PC-9 (cell line): ENCODE results near the gene MAGI3. TPM values are rescaled to one million over a fixed set of nuclear protein-coding genes. Genes with fewer than 3 reads are reported as not detected.

Experiments
- BruUV-seq: library from RNA; stranded (reverse); fragments of 400-500 nt; replicated peaks from 2 replicates; lab custom pipeline; 2021; lab: Mats Ljungman, UMichigan
- CTCF ChIA-PET: fragments of 300-600 bp; sonication (Branson Sonifier 250); formaldehyde crosslinking; loops from one replicate; lab custom pipeline; 2022; ENCODE audit warnings: antibody characterized with exemption; lab: Charles Lee
- POLR2A ChIA-PET: fragments of 300-600 bp; sonication (Branson Sonifier 250); formaldehyde crosslinking; loops from one replicate; lab custom pipeline; 2022; ENCODE audit warnings: antibody characterized with exemption; ENCODE audit not compliant: unreplicated experiment; lab: Charles Lee
- DNase-seq, 2 experiments: peaks; one replicate each; pipeline versions ENCODE4 v3.0.0 to v3.0.0-alpha.2; 2015 to 2022; ENCODE audit warnings: mixed read lengths in 1 of 2
- H2AFZ ChIP-seq: fragments of 200-600 bp; sonication (generic); 2 replicates; pipeline ENCODE4 v1.8.1; 2017; ENCODE audit warnings: antibody characterized with exemption
- H3F3A ChIP-seq: fragments of 200-600 bp; sonication (generic); 2 replicates; pipeline ENCODE4 v1.8.1; 2017; ENCODE audit warnings: antibody characterized with exemption, mild to moderate bottlenecking, low read depth; ENCODE audit not compliant: insufficient read depth
- H3K27ac ChIP-seq: fragments of 200-600 bp; sonication (generic); 2 replicates; pipeline ENCODE4 v1.6.1; 2016; ENCODE audit warnings: mixed run types
- H3K27me3 ChIP-seq: fragments of 200-600 bp; sonication (generic); 2 replicates; pipeline ENCODE4 v1.6.1; 2016; ENCODE audit warnings: low read depth, mixed run types; ENCODE audit not compliant: insufficient read depth
- H3K36me3 ChIP-seq: fragments of 200-600 bp; sonication (generic); 2 replicates; pipeline ENCODE4 v1.6.1; 2016; ENCODE audit warnings: low read depth, mixed run types
- H3K4me1 ChIP-seq: fragments of 200-600 bp; sonication (generic); replicated peaks from 2 replicates; pipeline ENCODE4 v1.6.1; 2016; ENCODE audit warnings: mixed run types; ENCODE audit not compliant: insufficient read depth
- H3K4me2 ChIP-seq: fragments of 200-600 bp; sonication (generic); 2 replicates; pipeline ENCODE4 v1.6.1; 2017; ENCODE audit warnings: mixed run types
- H3K4me3 ChIP-seq: fragments of 200-600 bp; sonication (generic); 2 replicates; pipeline ENCODE4 v1.6.1; 2016; ENCODE audit warnings: mixed run types
- H3K79me2 ChIP-seq: fragments of 200-600 bp; sonication (generic); 2 replicates; pipeline ENCODE4 v1.6.1; 2017; ENCODE audit warnings: low read depth, mixed run types
- H3K9me2 ChIP-seq: fragments of 200-600 bp; sonication (generic); 2 replicates; pipeline ENCODE4 v1.8.1; 2017; ENCODE audit warnings: mild to moderate bottlenecking; ENCODE audit not compliant: insufficient read depth
- H3K9me3 ChIP-seq: fragments of 200-600 bp; sonication (generic); 2 replicates; pipeline ENCODE4 v1.8.1; 2016; ENCODE audit warnings: low read depth; ENCODE audit not compliant: insufficient read depth
- H4K20me1 ChIP-seq: fragments of 200-600 bp; sonication (generic); 2 replicates; pipeline ENCODE4 v1.8.1; 2017; ENCODE audit not compliant: insufficient read depth
- CTCF ChIP-seq: fragments of 200-600 bp; sonication (generic); conservative IDR thresholded peaks from 2 replicates; pipeline ENCODE4 v1.6.1; 2017; ENCODE audit warnings: mixed run types, antibody characterized with exemption, mild to moderate bottlenecking, moderate library complexity
- EZH2 ChIP-seq: fragments of 200-600 bp; sonication (generic); IDR thresholded peaks from 2 replicates; pipeline ENCODE4 v1.8.0; 2017; ENCODE audit warnings: antibody characterized with exemption, low read depth
- intact Hi-C: fragments of 100-400 bp; cut with micrococcal nuclease; formaldehyde crosslinking; loops from one replicate; pipeline ENCODE4 v1.10.0; 2022; ENCODE audit not compliant: unreplicated experiment
- total RNA-seq: library from RNA; stranded (reverse); gene quantifications from 2 replicates; pipeline ENCODE4 v1.2.3, GENCODE V29; 2021

The MAGI3 gene
- total RNA-seq, 1 experiment from 2014 or later, result 17.3 TPM

GRCh38 chr1:113390871-113391648 lies 745 bp downstream of the MAGI3 start:
- no peaks in the 10 kb centered on the region for H3K9me2 ChIP-seq
- TF ChIP-seq CTCF (no peak), EZH2 (no peak)
- CTCF ChIA-PET, result interaction anchor here (0.5 to 1.5 kb wide), 3 partner anchors 62 to 416 kb away, joined by 3 to 21 read pairs (median 6); no protein-coding TSS in a partner anchor
- peak; percentile 51 for DNase-seq
- H3K27me3 ChIP-seq, result no peaks in the 10 kb centered on the region
- no peak overlapping the region for H3K27ac ChIP-seq
- BruUV-seq, result no TSS peak
- POLR2A ChIA-PET, result interaction anchor here (0.7 kb wide), 1 partner anchor 251 kb away, joined by 7 read pairs; no protein-coding TSS in a partner anchor
- H3K9me3 ChIP-seq, result no peaks in the 10 kb centered on the region
- peak overlapping the region; percentile 78 for H3K4me3 ChIP-seq
- peaks cover 59% of the 10 kb centered on the region for H3K4me1 ChIP-seq
- H4K20me1 ChIP-seq, result no peaks in the 10 kb centered on the region
- intact Hi-C loops, result loop anchor here (2.0 to 10.0 kb wide), 5 partner anchors 66 to 674 kb away; partner anchors contain the start of gene PPM1J
- no peaks in the 10 kb centered on the region for H3K36me3 ChIP-seq
- peak overlapping the region; percentile 87 for H3K4me2 ChIP-seq
- peaks cover 29% of the 10 kb centered on the region for H3F3A ChIP-seq
- H3K79me2 ChIP-seq, result peaks cover 47% of the 10 kb centered on the region
- H2AFZ ChIP-seq, result peak overlapping the region; percentile 92

GRCh38 chr1:113391649-113392271 lies 1.4 kb downstream of the MAGI3 start:
- Histone ChIP-seq H3K4me2 (peak overlapping the region; percentile 87), H3K4me3 (peak overlapping the region; percentile 78), H3K9me3 (no peaks in the 10 kb centered on the region), H3K27me3 (no peaks in the 10 kb centered on the region), H3K27ac (no peak overlapping the region), H4K20me1 (no peaks in the 10 kb centered on the region), H3K9me2 (no peaks in the 10 kb centered on the region), H3K4me1 (peaks cover 66% of the 10 kb centered on the region), H3F3A (peaks cover 30% of the 10 kb centered on the region), H3K36me3 (no peaks in the 10 kb centered on the region), H3K79me2 (peaks cover 51% of the 10 kb centered on the region), H2AFZ (peak overlapping the region; percentile 92)
- BruUV-seq, result TSS peak; percentile 62
- intact Hi-C loops, result loop anchor here (2.0 to 10.0 kb wide), 5 partner anchors 65 to 674 kb away; partner anchors contain the start of gene PPM1J
- POLR2A ChIA-PET, result interaction anchor here (0.5 to 0.7 kb wide), 2 partner anchors 251 to 475 kb away, joined by 3 to 7 read pairs; no protein-coding TSS in a partner anchor
- CTCF ChIA-PET, result interaction anchor here (0.5 to 1.5 kb wide), 3 partner anchors 61 to 415 kb away, joined by 3 to 21 read pairs (median 6); no protein-coding TSS in a partner anchor
- TF ChIP-seq CTCF (no peak), EZH2 (no peak)
- peak; percentile 17 to 65 for DNase-seq

GRCh38 chr1:113392541-113393128 lies 2.3 kb downstream of the MAGI3 start:
- Histone ChIP-seq H3K4me1 (peaks cover 69% of the 10 kb centered on the region), H3F3A (peaks cover 32% of the 10 kb centered on the region), H3K27me3 (no peaks in the 10 kb centered on the region), H3K4me3 (peak overlapping the region; percentile 78; the same call in 1 of the 2 replicates), H2AFZ (no peak overlapping the region), H3K27ac (no peak overlapping the region), H3K4me2 (peak overlapping the region; percentile 87), H3K79me2 (peaks cover 59% of the 10 kb centered on the region), H3K36me3 (no peaks in the 10 kb centered on the region), H4K20me1 (no peaks in the 10 kb centered on the region), H3K9me3 (no peaks in the 10 kb centered on the region), H3K9me2 (no peaks in the 10 kb centered on the region)
- POLR2A ChIA-PET, result interaction anchor here (0.7 kb wide), 1 partner anchor 357 kb away, joined by 6 read pairs; no protein-coding TSS in a partner anchor
- intact Hi-C loops, result loop anchor here (5.0 to 10.0 kb wide), 3 partner anchors 125 to 675 kb away; partner anchors contain the start of gene PPM1J
- TF ChIP-seq EZH2, result no peak
- no peak for TF ChIP-seq CTCF
- no TSS peak for BruUV-seq
- CTCF ChIA-PET, result interaction anchor here (1.5 kb wide), 1 partner anchor 61 kb away, joined by 3 read pairs; no protein-coding TSS in a partner anchor
- DNase-seq, result no peak
